Natural killer cell (primary cell): Measurements from ENCODE around the gene ANKRD11. TPM values are rescaled to one million over a fixed set of nuclear protein-coding genes. Genes with fewer than 3 reads are reported as not detected.

ENCODE experiments used
- ATAC-seq, 3 donors: fragments of 150-1000 bp in 2 of 3; fragments of 200-7000 bp in 1 of 3; cut with Tn5 transposase; 1 replicate in 1 of 3; 2 replicates in 2 of 3; pipeline ENCODE4 v1.10.0; 2021; ENCODE audit warnings: mild to moderate bottlenecking in 2 of 3, moderate library complexity in 2 of 3
- DNase-seq, 2 donors: peaks; one replicate each; pipeline versions ENCODE4 v3.0.0 to v3.0.0-alpha.2; 2013 to 2021; ENCODE audit warnings: mixed read lengths in 1 of 2
- H3K27ac ChIP-seq: one replicate; pipeline ENCODE4 v1.5.1; 2013; ENCODE audit warnings: mild to moderate bottlenecking, low read length
- H3K27me3 ChIP-seq: one replicate; pipeline ENCODE4 v1.6.1; 2013; ENCODE audit warnings: low read length; ENCODE audit not compliant: control insufficient read depth, insufficient read depth
- H3K36me3 ChIP-seq: one replicate; pipeline ENCODE4 v1.6.1; 2013; ENCODE audit warnings: low read length; ENCODE audit not compliant: control insufficient read depth, insufficient read depth
- H3K4me1 ChIP-seq: one replicate; pipeline ENCODE4 v1.6.1; 2013; ENCODE audit warnings: low read length; ENCODE audit not compliant: control insufficient read depth, insufficient read depth
- H3K4me3 ChIP-seq: one replicate; pipeline ENCODE4 v1.5.1; 2013; ENCODE audit warnings: low read length
- H3K9me3 ChIP-seq: one replicate; pipeline ENCODE4 v1.6.1; 2013; ENCODE audit warnings: low read length; ENCODE audit not compliant: control insufficient read depth, insufficient read depth
- H3K27ac Mint-ChIP-seq, 2 donors: one replicate each; pipeline ENCODE4 v1.8.0; 2022; ENCODE audit warnings: mild to moderate bottlenecking in 2 of 2, mixed read lengths in 2 of 2, moderate library complexity in 1 of 2
- H3K27me3 Mint-ChIP-seq, 2 donors: one replicate each; pipeline ENCODE4 v1.8.0; 2022; ENCODE audit warnings: low read depth in 2 of 2, mixed read lengths in 2 of 2
- H3K36me3 Mint-ChIP-seq: one replicate; pipeline ENCODE4 v1.8.0; 2022; ENCODE audit warnings: mixed read lengths
- H3K4me1 Mint-ChIP-seq, 2 donors: one replicate each; pipeline ENCODE4 v1.8.0; 2022; ENCODE audit warnings: mixed read lengths in 2 of 2
- H3K4me3 Mint-ChIP-seq: one replicate; pipeline ENCODE4 v1.8.0; 2022; ENCODE audit warnings: mild to moderate bottlenecking, moderate library complexity, mixed read lengths
- H3K9me3 Mint-ChIP-seq, 2 donors: one replicate each; pipeline ENCODE4 v1.8.0; 2022; ENCODE audit warnings: mixed read lengths in 2 of 2
- CTCF ChIP-seq: fragments of 200-600 bp; IDR thresholded peaks from one replicate; pipeline ENCODE4 v1.8.0; 2022; ENCODE audit warnings: antibody characterized with exemption
- WGBS: methylation state at CpG from one replicate; pipeline ENCODE4 v1.1.7; 2013; ENCODE audit warnings: missing lambda C conversion rate; ENCODE audit not compliant: insufficient coverage; 5-methylcytosine and 5-hydroxymethylcytosine counted together
- intact Hi-C: fragments of 100-400 bp; cut with micrococcal nuclease; formaldehyde crosslinking; loops from one replicate; pipeline ENCODE4 v1.14.2; 2022
- total RNA-seq, 4 donors: library from RNA; stranded (reverse); fragments of 120-200 nt in 1 of 4; gene quantifications; one replicate each; pipeline versions ENCODE4 v1.2.3 to v1.2.4, GENCODE V29; 2013 to 2022

ANKRD11 gene
- total RNA-seq, 3 donors from 2014 or later (not counting 1 experiment from before 2014, with no cell fraction given): 230 to 299 (median 287) TPM

- 95% methylated on average over 9 of the region's 9 CpGs for WGBS
- DNase-seq (no peak), ATAC-seq (no peak)
- Histone ChIP-seq H3K4me1 (no peaks in the 10 kb centered on the region), H3K9me3 (no peaks in the 10 kb centered on the region), H3K36me3 (peaks cover 65% of the 10 kb centered on the region), H3K27me3 (no peaks in the 10 kb centered on the region), H3K27ac (no peak overlapping the region), H3K4me3 (no peak overlapping the region)
- no peak for TF ChIP-seq CTCF
- Mint-ChIP-seq H3K27ac (no peak overlapping the region), H3K27me3 (no peaks in the 10 kb centered on the region), H3K4me3 (no peak overlapping the region), H3K4me1 (peaks cover 0 to 14% of the 10 kb centered on the region in 2 donors), H3K9me3 (no peaks in the 10 kb centered on the region), H3K36me3 (no peaks in the 10 kb centered on the region)
- intact Hi-C loops: no loop called here
Measured at GRCh38 chr16:89277049-89277448, 213.3 kb downstream of the ANKRD11 start.

- 94% methylated on average over 39 of the region's 39 CpGs for WGBS
- Histone ChIP-seq H3K9me3 (no peaks in the 10 kb centered on the region), H3K36me3 (peaks cover 66% of the 10 kb centered on the region), H3K4me3 (no peak overlapping the region), H3K4me1 (no peaks in the 10 kb centered on the region), H3K27me3 (no peaks in the 10 kb centered on the region), H3K27ac (no peak overlapping the region)
- DNase-seq (no peak), ATAC-seq (no peak)
- no peaks in the 10 kb centered on the region for H3K27me3 Mint-ChIP-seq
- no peaks in the 10 kb centered on the region for H3K36me3 Mint-ChIP-seq
- intact Hi-C loops: no loop called here
- no peaks in the 10 kb centered on the region for H3K9me3 Mint-ChIP-seq
- H3K4me3 Mint-ChIP-seq: no peak overlapping the region
- no peak for TF ChIP-seq CTCF
- peak overlapping the region; percentile 53 to 57 for H3K27ac Mint-ChIP-seq
- peaks cover 5 to 14% of the 10 kb centered on the region in 2 donors for H3K4me1 Mint-ChIP-seq
Measured at GRCh38 chr16:89275837-89276720, 214.3 kb downstream of the ANKRD11 start.

GRCh38 chr16:89275284-89275584 lies 215.1 kb downstream of the ANKRD11 start:
- H3K36me3 Mint-ChIP-seq: no peaks in the 10 kb centered on the region
- TF ChIP-seq CTCF: no peak
- peaks cover 5 to 17% of the 10 kb centered on the region in 2 donors for H3K4me1 Mint-ChIP-seq

More at GRCh38 chr16:89275284-89275584, 215.1 kb downstream of the ANKRD11 start:
- H3K4me3 ChIP-seq: no peak overlapping the region
- intact Hi-C loops: no loop called here
- DNase-seq (no peak), ATAC-seq (no peak)
- Mint-ChIP-seq H3K4me3 (no peak overlapping the region), H3K27me3 (no peaks in the 10 kb centered on the region), H3K9me3 (no peaks in the 10 kb centered on the region), H3K27ac (peak overlapping the region in 1 of 2 donors; percentile 53)
- no peaks in the 10 kb centered on the region for H3K27me3 ChIP-seq
- H3K9me3 ChIP-seq: no peaks in the 10 kb centered on the region
- H3K36me3 ChIP-seq: peaks cover 67% of the 10 kb centered on the region
- no peak overlapping the region for H3K27ac ChIP-seq
- peaks cover 2% of the 10 kb centered on the region for H3K4me1 ChIP-seq
- 97% methylated on average over 11 of the region's 11 CpGs for WGBS
